GM12891 (cell line): ENCODE measurements around the gene PPP2R5D.

Experiments used
- POLR2A ChIP-seq: IDR thresholded peaks from 2 replicates; pipeline ENCODE4 v1.6.1; 2011; ENCODE audit warnings: low read depth, low read length, control low read depth
- POLR2AphosphoS5 ChIP-seq: IDR thresholded peaks from 2 replicates; pipeline ENCODE4 v1.6.1; 2011; ENCODE audit warnings: low read depth, low read length, control low read depth
- SPI1 ChIP-seq: IDR thresholded peaks from 2 replicates; pipeline ENCODE4 v1.6.1; 2011; ENCODE audit warnings: low read depth, low read length, control low read depth
- TAF1 ChIP-seq: IDR thresholded peaks from 2 replicates; pipeline ENCODE4 v1.6.1; 2011; ENCODE audit warnings: low read depth, low read length, control low read depth

- no peak for TF ChIP-seq POLR2A
- no peak for TF ChIP-seq SPI1
- no peak for TF ChIP-seq TAF1
- no peak for TF ChIP-seq POLR2AphosphoS5
Observed at GRCh38 chr6:43047998-43048397, 63.6 kb downstream of the PPP2R5D start.
